Upper lobe of right lung (tissue), 1 donor: ENCODE results near the gene BRD3OS. TPM values are rescaled to one million over a fixed set of nuclear protein-coding genes. Genes with fewer than 3 reads are reported as not detected.

Source experiments
- ATAC-seq: fragments of 200-7000 bp; cut with Tn5 transposase; one replicate; pipeline ENCODE4 v1.9.1; 2020; ENCODE audit warnings: mild to moderate bottlenecking, moderate library complexity
- DNase-seq: peaks from one replicate; pipeline ENCODE4 v3.0.0-alpha.2; 2020
- H3K27ac ChIP-seq: fragments of 200-600 bp; one replicate; pipeline ENCODE4 v1.8.0; 2022
- H3K27me3 ChIP-seq: fragments of 200-600 bp; one replicate; pipeline ENCODE4 v1.8.0; 2022; ENCODE audit warnings: mild to moderate bottlenecking
- H3K36me3 ChIP-seq: fragments of 200-600 bp; one replicate; pipeline ENCODE4 v1.8.0; 2022
- H3K4me1 ChIP-seq: fragments of 200-600 bp; one replicate; pipeline ENCODE4 v1.8.0; 2022
- H3K4me3 ChIP-seq: fragments of 200-600 bp; one replicate; pipeline ENCODE4 v1.8.0; 2022; ENCODE audit warnings: mild to moderate bottlenecking
- H3K9me3 ChIP-seq: fragments of 200-600 bp; one replicate; pipeline ENCODE4 v1.8.0; 2022
- intact Hi-C: fragments of 100-400 bp; cut with DNase I; formaldehyde crosslinking; loops from one replicate; pipeline ENCODE4 v1.11.0; 2022
- total RNA-seq: library from RNA; stranded (reverse); fragmentation: NEBNext Ultra II Directional; extraction: Animal tissue kit (Norgen Biotek cat#: 25700); gene quantifications from one replicate; pipeline ENCODE4 v1.2.1, GENCODE V29; 2021
- TF ChIP-seq, protein P1 (sequence below): fragments of 200-600 bp; IDR thresholded peaks from one replicate; pipeline ENCODE4 v1.8.0; 2022; ENCODE audit warnings: antibody characterized with exemption
- donor health status: DM: no; HTN: yes; CAD: no; lungs with severe emphysema.

Gene BRD3OS
- total RNA-seq, 1 donor from 2014 or later = 10.7 TPM

DNA sequence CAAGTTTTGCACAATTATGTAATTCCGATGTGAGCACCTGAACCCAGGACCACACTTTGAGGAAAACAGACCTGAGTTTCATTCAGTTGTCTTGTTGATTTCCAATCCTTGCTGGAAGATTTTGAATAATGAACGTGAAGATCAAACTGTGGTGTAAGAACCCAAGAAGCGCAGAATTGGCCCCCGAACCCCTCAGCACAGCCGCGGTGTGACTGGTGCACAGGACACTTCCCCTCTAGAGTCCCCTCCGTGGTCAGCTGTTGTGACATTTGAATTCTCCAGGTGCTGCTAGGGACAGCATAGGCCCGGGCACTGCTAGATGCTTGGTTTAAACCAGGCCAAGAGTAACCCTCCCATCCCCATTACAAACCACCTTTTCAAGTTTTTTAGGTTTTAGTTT, 1.7 kb downstream of the BRD3OS start:
- no peak for DNase-seq
- TF ChIP-seq, protein P1, sequence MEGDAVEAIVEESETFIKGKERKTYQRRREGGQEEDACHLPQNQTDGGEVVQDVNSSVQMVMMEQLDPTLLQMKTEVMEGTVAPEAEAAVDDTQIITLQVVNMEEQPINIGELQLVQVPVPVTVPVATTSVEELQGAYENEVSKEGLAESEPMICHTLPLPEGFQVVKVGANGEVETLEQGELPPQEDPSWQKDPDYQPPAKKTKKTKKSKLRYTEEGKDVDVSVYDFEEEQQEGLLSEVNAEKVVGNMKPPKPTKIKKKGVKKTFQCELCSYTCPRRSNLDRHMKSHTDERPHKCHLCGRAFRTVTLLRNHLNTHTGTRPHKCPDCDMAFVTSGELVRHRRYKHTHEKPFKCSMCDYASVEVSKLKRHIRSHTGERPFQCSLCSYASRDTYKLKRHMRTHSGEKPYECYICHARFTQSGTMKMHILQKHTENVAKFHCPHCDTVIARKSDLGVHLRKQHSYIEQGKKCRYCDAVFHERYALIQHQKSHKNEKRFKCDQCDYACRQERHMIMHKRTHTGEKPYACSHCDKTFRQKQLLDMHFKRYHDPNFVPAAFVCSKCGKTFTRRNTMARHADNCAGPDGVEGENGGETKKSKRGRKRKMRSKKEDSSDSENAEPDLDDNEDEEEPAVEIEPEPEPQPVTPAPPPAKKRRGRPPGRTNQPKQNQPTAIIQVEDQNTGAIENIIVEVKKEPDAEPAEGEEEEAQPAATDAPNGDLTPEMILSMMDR = no peak
- H3K27ac ChIP-seq = no peak overlapping the region

GRCh38 chr9:134027561-134027960, 2.3 kb downstream of the BRD3OS start:
- ATAC-seq (no peak), DNase-seq (no peak)
- no peak overlapping the region for H3K27ac ChIP-seq
- no peaks in the 10 kb centered on the region for H3K9me3 ChIP-seq
- peaks cover 26% of the 10 kb centered on the region for H3K36me3 ChIP-seq
- H3K27me3 ChIP-seq = no peaks in the 10 kb centered on the region
- TF ChIP-seq, protein P1 = no peak
- H3K4me3 ChIP-seq = no peak overlapping the region
- H3K4me1 ChIP-seq = peaks cover 8% of the 10 kb centered on the region
- intact Hi-C loops = no loop called here

More for the DNA sequence above, 1.7 kb downstream of the BRD3OS start:
- Histone ChIP-seq H3K9me3 (no peaks in the 10 kb centered on the region), H3K27me3 (no peaks in the 10 kb centered on the region), H3K4me3 (no peak overlapping the region), H3K4me1 (peaks cover 8% of the 10 kb centered on the region), H3K36me3 (peaks cover 23% of the 10 kb centered on the region)
- intact Hi-C loops = no loop called here
- ATAC-seq = no peak

- Histone ChIP-seq H3K36me3 (peaks cover 31% of the 10 kb centered on the region), H3K4me1 (peaks cover 8% of the 10 kb centered on the region), H3K27ac (no peak overlapping the region), H3K9me3 (no peaks in the 10 kb centered on the region), H3K27me3 (no peaks in the 10 kb centered on the region), H3K4me3 (no peak overlapping the region)
- no peak for DNase-seq
- TF ChIP-seq, protein P1 = no peak
- intact Hi-C loops = no loop called here
- no peak for ATAC-seq
These were observed 2.8 kb downstream of the BRD3OS start for GRCh38 chr9:134028076-134028475.

DNA sequence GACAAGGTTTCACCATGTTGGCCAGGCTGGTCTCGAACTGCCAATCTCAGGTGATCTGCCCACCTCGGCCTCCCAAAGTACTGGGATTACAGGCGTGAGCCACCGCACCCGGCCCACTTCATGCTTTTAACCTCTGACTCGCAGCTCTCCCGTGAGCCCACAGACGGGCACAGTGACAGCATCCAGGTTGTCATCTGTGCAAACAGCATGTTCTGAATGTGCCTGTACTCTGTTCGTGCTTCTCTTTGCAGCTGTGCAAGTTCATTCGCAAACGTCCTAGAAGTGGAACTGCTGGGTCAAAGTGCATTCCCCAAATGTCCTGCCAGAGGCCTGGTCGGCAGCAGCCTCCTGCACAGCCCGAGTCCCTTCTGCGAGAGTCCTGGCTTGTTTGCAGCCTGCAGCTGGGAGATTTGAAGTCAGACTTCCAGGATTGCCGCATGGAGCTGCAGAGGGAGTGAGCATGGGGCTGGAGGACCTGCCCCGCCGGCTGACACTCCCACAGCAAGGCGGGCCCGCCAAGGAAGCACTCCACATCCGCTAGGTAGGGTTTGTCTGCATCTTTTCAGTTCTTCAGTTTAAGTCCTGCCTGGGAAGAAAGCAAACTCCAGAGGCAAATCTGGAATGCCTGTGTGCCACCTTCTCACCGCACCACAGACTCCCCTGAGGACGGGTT, 3.4 kb downstream of the BRD3OS start:
- Histone ChIP-seq H3K4me3 (no peak overlapping the region), H3K27ac (no peak overlapping the region), H3K27me3 (no peaks in the 10 kb centered on the region), H3K36me3 (peaks cover 37% of the 10 kb centered on the region), H3K4me1 (peaks cover 8% of the 10 kb centered on the region), H3K9me3 (no peaks in the 10 kb centered on the region)
- TF ChIP-seq, protein P1 = no peak
- no peak for ATAC-seq
- DNase-seq = no peak
- intact Hi-C loops = no loop called here

GRCh38 chr9:134029248-134030226, 4.3 kb downstream of the BRD3OS start:
- ATAC-seq (no peak), DNase-seq (no peak)
- Histone ChIP-seq H3K27ac (no peak overlapping the region), H3K9me3 (no peaks in the 10 kb centered on the region), H3K27me3 (no peaks in the 10 kb centered on the region), H3K4me3 (no peak overlapping the region), H3K36me3 (peaks cover 45% of the 10 kb centered on the region), H3K4me1 (peaks cover 8% of the 10 kb centered on the region)
- intact Hi-C loops = no loop called here
- TF ChIP-seq, protein P1 = no peak
